Right lobe of liver (tissue), 4 donors: ENCODE measurements around the gene MYD88.

ENCODE experiments used
- POLR2A ChIP-seq: fragments of 450-650 bp; IDR thresholded peaks from one replicate; pipeline ENCODE4 v1.6.1; 2017; ENCODE audit warnings: antibody characterized with exemption, mild to moderate bottlenecking
- TF ChIP-seq, protein P1 (sequence below), 4 donors: fragments of 200-600 bp in 3 of 4; fragments of 450-650 bp in 1 of 4; IDR thresholded peaks; one replicate each; pipeline versions ENCODE4 v1.5.1 to v1.8.0; 2016 to 2022; ENCODE audit warnings: antibody characterized with exemption in 4 of 4, mild to moderate bottlenecking in 2 of 4
- donor health status: DM: no; HTN: no; CAD: no.
- donor health status: DM: no; HTN: no; CAD: no.
- donor health status: DM: no; HTN: yes; CAD: no.

DNA sequence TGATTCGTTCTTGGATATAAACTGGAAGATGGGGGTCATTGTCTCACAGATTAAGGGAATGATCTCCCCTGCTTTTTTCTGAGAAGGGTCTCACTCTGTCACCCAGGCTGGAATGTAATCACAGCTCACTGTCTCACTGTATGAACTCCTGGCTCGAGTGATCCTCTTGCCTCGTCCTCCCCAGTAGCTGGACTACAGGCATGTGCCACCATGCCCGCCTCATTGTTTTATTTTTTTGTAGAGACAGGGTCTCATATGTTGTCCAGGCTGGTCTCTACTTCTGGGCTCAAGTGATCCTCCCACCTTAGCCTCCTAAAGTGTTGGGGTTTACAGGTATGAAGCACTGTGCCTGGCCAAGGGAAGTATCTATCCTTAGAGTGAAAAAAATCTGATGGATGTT is 32.3 kb downstream of the MYD88 start:
- TF ChIP-seq POLR2A = no peak
- TF ChIP-seq, protein P1, sequence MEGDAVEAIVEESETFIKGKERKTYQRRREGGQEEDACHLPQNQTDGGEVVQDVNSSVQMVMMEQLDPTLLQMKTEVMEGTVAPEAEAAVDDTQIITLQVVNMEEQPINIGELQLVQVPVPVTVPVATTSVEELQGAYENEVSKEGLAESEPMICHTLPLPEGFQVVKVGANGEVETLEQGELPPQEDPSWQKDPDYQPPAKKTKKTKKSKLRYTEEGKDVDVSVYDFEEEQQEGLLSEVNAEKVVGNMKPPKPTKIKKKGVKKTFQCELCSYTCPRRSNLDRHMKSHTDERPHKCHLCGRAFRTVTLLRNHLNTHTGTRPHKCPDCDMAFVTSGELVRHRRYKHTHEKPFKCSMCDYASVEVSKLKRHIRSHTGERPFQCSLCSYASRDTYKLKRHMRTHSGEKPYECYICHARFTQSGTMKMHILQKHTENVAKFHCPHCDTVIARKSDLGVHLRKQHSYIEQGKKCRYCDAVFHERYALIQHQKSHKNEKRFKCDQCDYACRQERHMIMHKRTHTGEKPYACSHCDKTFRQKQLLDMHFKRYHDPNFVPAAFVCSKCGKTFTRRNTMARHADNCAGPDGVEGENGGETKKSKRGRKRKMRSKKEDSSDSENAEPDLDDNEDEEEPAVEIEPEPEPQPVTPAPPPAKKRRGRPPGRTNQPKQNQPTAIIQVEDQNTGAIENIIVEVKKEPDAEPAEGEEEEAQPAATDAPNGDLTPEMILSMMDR (IDR thresholded peaks at IDR 0.05) = no peak
